Heart left ventricle (tissue), 16 donors: Measurements from ENCODE around the gene TMIGD1. TPM values are rescaled to one million over a fixed set of nuclear protein-coding genes. Genes with fewer than 3 reads are reported as not detected.

Source experiments
- ATAC-seq, 4 donors: fragments of 200-7000 bp; cut with Tn5 transposase; one replicate each; pipeline ENCODE4 v1.9.1; 2020 to 2022; ENCODE audit warnings: moderate library complexity in 4 of 4, mild to moderate bottlenecking in 3 of 4, moderate number of reproducible peaks in 1 of 4
- DNase-seq, 5 donors: peaks; one replicate each; pipeline ENCODE4 v3.0.0-alpha.2; 2020
- H3K27ac ChIP-seq, 12 donors: fragments of 200-600 bp; sonication (generic) in 4 of 12; one replicate each; pipeline versions ENCODE4 v1.5.0 to v1.8.0; 2016 to 2022; ENCODE audit warnings: mild to moderate bottlenecking in 2 of 12
- H3K27me3 ChIP-seq, 9 donors: fragments of 200-600 bp; sonication (generic) in 2 of 9; one replicate each; pipeline versions ENCODE4 v1.5.1 to v1.8.0; 2016 to 2022; ENCODE audit warnings: mild to moderate bottlenecking in 3 of 9
- H3K36me3 ChIP-seq, 9 donors: fragments of 200-600 bp; sonication (generic) in 2 of 9; one replicate each; pipeline versions ENCODE4 v1.5.0 to v1.8.0; 2018 to 2022; ENCODE audit warnings: mild to moderate bottlenecking in 2 of 9
- H3K4me1 ChIP-seq, 12 donors: fragments of 200-600 bp; sonication (generic) in 4 of 12; one replicate each; pipeline versions ENCODE4 v1.5.0 to v1.8.0; 2016 to 2022; ENCODE audit warnings: mild to moderate bottlenecking in 3 of 12
- H3K4me3 ChIP-seq, 12 donors: fragments of 200-600 bp; sonication (generic) in 4 of 12; one replicate each; pipeline versions ENCODE4 v1.5.0 to v1.8.0; 2017 to 2022; ENCODE audit warnings: mild to moderate bottlenecking in 9 of 12, moderate library complexity in 4 of 12
- H3K9me3 ChIP-seq, 12 donors: fragments of 200-600 bp; sonication (generic) in 4 of 12; one replicate each; pipeline versions ENCODE4 v1.5.0 to v1.8.0; 2016 to 2022; ENCODE audit warnings: mild to moderate bottlenecking in 1 of 12
- CTCF ChIP-seq, 12 donors: fragments of 200-600 bp; sonication (generic) in 4 of 12; IDR thresholded peaks; one replicate each; pipeline versions ENCODE4 v1.5.0 to v1.8.0; 2018 to 2022; ENCODE audit warnings: antibody characterized with exemption in 12 of 12, mild to moderate bottlenecking in 5 of 12
- POLR2A ChIP-seq, 2 donors: fragments of 450-650 bp; IDR thresholded peaks; one replicate each; pipeline ENCODE4 v1.6.1; 2017; ENCODE audit warnings: antibody characterized with exemption in 2 of 2, mild to moderate bottlenecking in 2 of 2, moderate library complexity in 2 of 2
- WGBS, 4 donors: extraction: QIAGEN DNeasy Blood & Tissue Kit in 2 of 4; methylation state at CpG; one replicate each; pipeline versions ENCODE4 v1.1.5 to v1.1.7; 2013 to 2018; 5-methylcytosine and 5-hydroxymethylcytosine counted together
- intact Hi-C, 10 donors: fragments of 100-400 bp; cut with DNase I; formaldehyde crosslinking; loops; one replicate each; pipeline versions ENCODE4 v1.11.1 to v1.14.2; 2022
- polyA plus RNA-seq, 2 donors: library from polyadenylated mRNA; stranded (reverse); fragments of 200-250 nt; gene quantifications; one replicate each; pipeline ENCODE4 v1.2.3, GENCODE V29; 2013
- total RNA-seq, 9 donors: library from RNA; depleted of rRNA in 2 of 9; stranded (reverse); fragments of >200 nt in 2 of 9; fragmentation: NEBNext Ultra II Directional in 3 of 9; extraction: Animal tissue kit (Norgen Biotek cat#: 25700) in 3 of 9; gene quantifications; one replicate each; pipeline versions ENCODE4 v1.1.0 to v1.2.4, GENCODE V29; 2016 to 2023
- donor health status: ischemic (EF 13 %, LVEDD 7.1; RV severe dilation, severe dysfunction).
- donor health status: healthy with polysubstance abuse.
- donor health status: DM: no; HTN: yes; CAD: no.
- donor health status: DM: no; HTN: no; CAD: no.
- donor health status: ischemic (EF 25% LVEDD 6.9; RV normal size, moderate dysfunction).
- donor health status: ischemic (EF 25% LVEDD 5.7; RV mildly dilated, moderate dysfunction).
- donor health status: healthy.
- donor health status: DM: yes; HTN: yes; CAD: no.
- donor health status: ischemic (EF 35%, LVEDD 5.7; RV mildly dilated, moderate dysfunction).
- donor health status: nonischemic (EF 11% LVEDD 7.7; RV severe dilation, severe dysfunction).
- donor health status: DM: yes; HTN: yes; CAD: no.
- donor health status: PGD.
- donor health status: ischemic (EF 29% LVEDD 5.4; RV normal size, mild dysfunction).
- donor health status: nonischemic (EF 23%, LVEDD 6.1; RV moderate dilation, normal function).

Gene TMIGD1
- total and polyA plus RNA-seq, 11 donors: not detected

GRCh38 chr17:30304778-30305177 lies 29.1 kb downstream of the TMIGD1 start:
- Histone ChIP-seq H3K27ac (no peak overlapping the region), H3K27me3 (no peaks in the 10 kb centered on the region), H3K9me3 (peaks cover 0 to 7% (median 0%) of the 10 kb centered on the region in 12 donors), H3K4me3 (no peak overlapping the region), H3K4me1 (no peaks in the 10 kb centered on the region), H3K36me3 (no peaks in the 10 kb centered on the region)
- 71 to 83% (median 77%) methylated on average over 3 of the region's 3 CpGs for WGBS, 4 donors
- no peak for TF ChIP-seq CTCF (IDR thresholded peaks at IDR 0.05)
- TF ChIP-seq POLR2A (IDR thresholded peaks at IDR 0.05): no peak
- intact Hi-C loops: no loop called here
- ATAC-seq: no peak
- DNase-seq: no peak

DNA sequence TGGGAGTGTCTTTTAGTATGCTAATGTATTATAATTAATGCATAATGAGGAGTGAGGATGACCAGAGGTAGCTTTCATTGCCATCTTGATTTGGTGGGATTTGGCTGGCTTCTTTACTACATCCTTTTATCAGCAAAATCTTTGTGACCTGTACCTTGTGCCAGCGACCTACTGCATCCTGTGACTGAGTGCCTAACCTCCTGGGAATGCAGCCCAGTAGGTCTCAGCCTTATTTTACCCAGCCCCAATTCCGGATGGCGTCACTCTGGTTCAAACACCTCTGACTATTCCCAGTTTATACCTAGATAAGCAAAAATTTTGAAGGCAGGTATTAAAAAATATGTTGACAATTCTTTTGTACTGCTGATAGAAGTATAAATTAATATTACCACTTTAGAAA lies 31.6 kb downstream of the TMIGD1 start:
- TF ChIP-seq CTCF (IDR thresholded peaks at IDR 0.05) (no peak), POLR2A (IDR thresholded peaks at IDR 0.05) (no peak)
- Histone ChIP-seq H3K9me3 (peaks cover 0 to 8% (median 0%) of the 10 kb centered on the region in 12 donors), H3K4me1 (no peaks in the 10 kb centered on the region), H3K27ac (no peak overlapping the region), H3K36me3 (no peaks in the 10 kb centered on the region), H3K4me3 (no peak overlapping the region), H3K27me3 (no peaks in the 10 kb centered on the region)
- ATAC-seq (no peak), DNase-seq (no peak)
- intact Hi-C loops: no loop called here
- WGBS, 4 donors: 70 to 81% (median 71%) methylated on average over 3 of the region's 3 CpGs

GRCh38 chr17:30300818-30301217 lies 33.0 kb downstream of the TMIGD1 start:
- Histone ChIP-seq H3K36me3 (no peaks in the 10 kb centered on the region), H3K27ac (no peak overlapping the region), H3K27me3 (no peaks in the 10 kb centered on the region), H3K4me3 (no peak overlapping the region), H3K4me1 (no peaks in the 10 kb centered on the region), H3K9me3 (peaks cover 0 to 8% (median 0%) of the 10 kb centered on the region in 12 donors)
- DNase-seq (no peak), ATAC-seq (no peak)
- intact Hi-C loops: no loop called here
- TF ChIP-seq POLR2A (IDR thresholded peaks at IDR 0.05): no peak
- no peak for TF ChIP-seq CTCF (IDR thresholded peaks at IDR 0.05)

GRCh38 chr17:30299000-30299399 lies 34.9 kb downstream of the TMIGD1 start:
- H3K36me3 ChIP-seq: no peaks in the 10 kb centered on the region
- DNase-seq (no peak), ATAC-seq (no peak)
- H3K4me3 ChIP-seq: no peak overlapping the region
- intact Hi-C loops: no loop called here
- H3K27ac ChIP-seq: no peak overlapping the region
- peaks cover 0 to 8% (median 0%) of the 10 kb centered on the region in 12 donors for H3K9me3 ChIP-seq
- no peaks in the 10 kb centered on the region for H3K27me3 ChIP-seq
- no peaks in the 10 kb centered on the region for H3K4me1 ChIP-seq
- TF ChIP-seq POLR2A (IDR thresholded peaks at IDR 0.05) (no peak), CTCF (IDR thresholded peaks at IDR 0.05) (no peak)
- WGBS, 4 donors: 69 to 88% (median 79%) methylated on average over 1 of the region's 1 CpG
